ENCODE data around the gene C3orf33. TPM values are rescaled to one million over a fixed set of nuclear protein-coding genes. Genes with fewer than 3 reads are reported as not detected.

C3orf33 gene
- total and polyA plus RNA-seq, 2 of the 13 experiments (the other 11 are each of a cell fraction or from before 2014, with no cell fraction given), result 9.2 to 12.6 TPM

DNA sequence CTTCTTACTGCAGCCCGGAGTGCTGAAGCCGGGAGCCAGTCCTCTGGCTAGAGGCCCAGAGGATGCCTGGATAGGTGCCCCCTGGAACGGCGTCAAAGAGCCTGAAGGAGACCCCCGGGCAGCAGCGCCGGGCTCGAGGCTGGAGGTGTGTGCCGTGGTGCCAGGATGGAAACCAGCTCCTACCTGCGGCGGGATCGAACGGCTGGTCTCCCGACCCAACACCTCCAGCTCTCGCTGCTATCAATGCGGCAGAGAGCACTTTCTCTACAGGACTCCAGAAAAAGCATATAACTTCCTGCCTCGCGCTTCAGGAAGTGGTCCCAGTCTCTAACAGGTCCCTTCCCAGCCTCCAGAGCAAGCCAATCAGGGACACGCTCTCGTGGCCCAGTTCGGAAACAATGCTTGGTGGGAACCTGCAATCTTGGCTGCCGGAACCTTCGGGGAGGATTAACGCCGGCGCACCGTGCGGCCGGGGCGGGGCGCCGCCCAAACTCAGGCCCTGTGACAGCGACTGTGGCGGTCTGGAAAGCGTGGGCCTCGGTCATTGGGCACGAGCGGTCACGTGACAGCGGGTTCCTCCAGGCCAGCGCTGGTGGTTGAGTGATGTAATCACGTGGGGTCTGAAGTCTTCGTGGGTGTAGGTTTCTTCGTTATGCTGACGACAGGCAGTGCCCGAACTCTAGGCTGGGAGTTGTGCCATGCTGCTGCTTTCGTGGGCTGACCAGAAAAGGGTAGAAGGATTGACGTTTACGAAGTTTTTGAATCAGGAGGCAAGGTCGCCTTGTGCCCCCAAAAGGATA lies 48.3 kb upstream of the C3orf33 start, which contains the start of gene SLC33A1 (continued):
- TF ChIP-seq, protein P1, sequence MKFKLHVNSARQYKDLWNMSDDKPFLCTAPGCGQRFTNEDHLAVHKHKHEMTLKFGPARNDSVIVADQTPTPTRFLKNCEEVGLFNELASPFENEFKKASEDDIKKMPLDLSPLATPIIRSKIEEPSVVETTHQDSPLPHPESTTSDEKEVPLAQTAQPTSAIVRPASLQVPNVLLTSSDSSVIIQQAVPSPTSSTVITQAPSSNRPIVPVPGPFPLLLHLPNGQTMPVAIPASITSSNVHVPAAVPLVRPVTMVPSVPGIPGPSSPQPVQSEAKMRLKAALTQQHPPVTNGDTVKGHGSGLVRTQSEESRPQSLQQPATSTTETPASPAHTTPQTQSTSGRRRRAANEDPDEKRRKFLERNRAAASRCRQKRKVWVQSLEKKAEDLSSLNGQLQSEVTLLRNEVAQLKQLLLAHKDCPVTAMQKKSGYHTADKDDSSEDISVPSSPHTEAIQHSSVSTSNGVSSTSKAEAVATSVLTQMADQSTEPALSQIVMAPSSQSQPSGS (CRISPR knock-in tag; IDR thresholded peaks at IDR 0.05), result peak; percentile 98
- TF ChIP-seq, protein P2, sequence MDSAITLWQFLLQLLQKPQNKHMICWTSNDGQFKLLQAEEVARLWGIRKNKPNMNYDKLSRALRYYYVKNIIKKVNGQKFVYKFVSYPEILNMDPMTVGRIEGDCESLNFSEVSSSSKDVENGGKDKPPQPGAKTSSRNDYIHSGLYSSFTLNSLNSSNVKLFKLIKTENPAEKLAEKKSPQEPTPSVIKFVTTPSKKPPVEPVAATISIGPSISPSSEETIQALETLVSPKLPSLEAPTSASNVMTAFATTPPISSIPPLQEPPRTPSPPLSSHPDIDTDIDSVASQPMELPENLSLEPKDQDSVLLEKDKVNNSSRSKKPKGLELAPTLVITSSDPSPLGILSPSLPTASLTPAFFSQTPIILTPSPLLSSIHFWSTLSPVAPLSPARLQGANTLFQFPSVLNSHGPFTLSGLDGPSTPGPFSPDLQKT (CRISPR knock-in tag; IDR thresholded peaks at IDR 0.05; ENCODE audit: borderline replicate concordance), result 0 out of 2 replicates have a peak, but pooled peaks have one; percentile 21
- TF ChIP-seq ZNF260 (CRISPR knock-in tag; IDR thresholded peaks at IDR 0.05; ENCODE audit: borderline replicate concordance, low read depth) (no peak), RBAK (CRISPR knock-in tag; IDR thresholded peaks at IDR 0.05) (peak; percentile 80; the same call in 1 of the 2 replicates), SIX1 (CRISPR knock-in tag; IDR thresholded peaks at IDR 0.05; ENCODE audit: borderline replicate concordance) (peak; percentile 61; the same call in 1 of the 2 replicates)
- TF ChIP-seq, protein P3, sequence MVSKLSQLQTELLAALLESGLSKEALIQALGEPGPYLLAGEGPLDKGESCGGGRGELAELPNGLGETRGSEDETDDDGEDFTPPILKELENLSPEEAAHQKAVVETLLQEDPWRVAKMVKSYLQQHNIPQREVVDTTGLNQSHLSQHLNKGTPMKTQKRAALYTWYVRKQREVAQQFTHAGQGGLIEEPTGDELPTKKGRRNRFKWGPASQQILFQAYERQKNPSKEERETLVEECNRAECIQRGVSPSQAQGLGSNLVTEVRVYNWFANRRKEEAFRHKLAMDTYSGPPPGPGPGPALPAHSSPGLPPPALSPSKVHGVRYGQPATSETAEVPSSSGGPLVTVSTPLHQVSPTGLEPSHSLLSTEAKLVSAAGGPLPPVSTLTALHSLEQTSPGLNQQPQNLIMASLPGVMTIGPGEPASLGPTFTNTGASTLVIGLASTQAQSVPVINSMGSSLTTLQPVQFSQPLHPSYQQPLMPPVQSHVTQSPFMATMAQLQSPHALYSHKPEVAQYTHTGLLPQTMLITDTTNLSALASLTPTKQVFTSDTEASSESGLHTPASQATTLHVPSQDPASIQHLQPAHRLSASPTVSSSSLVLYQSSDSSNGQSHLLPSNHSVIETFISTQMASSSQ (IDR thresholded peaks at IDR 0.05; ENCODE audit: low read depth), result 0 out of 2 replicates have a peak, but pooled peaks have one; percentile 35
- TF ChIP-seq, protein P3 (CRISPR knock-in tag; IDR thresholded peaks at IDR 0.05; ENCODE audit: borderline replicate concordance), result peak; percentile 82
- TF ChIP-seq, protein P4, sequence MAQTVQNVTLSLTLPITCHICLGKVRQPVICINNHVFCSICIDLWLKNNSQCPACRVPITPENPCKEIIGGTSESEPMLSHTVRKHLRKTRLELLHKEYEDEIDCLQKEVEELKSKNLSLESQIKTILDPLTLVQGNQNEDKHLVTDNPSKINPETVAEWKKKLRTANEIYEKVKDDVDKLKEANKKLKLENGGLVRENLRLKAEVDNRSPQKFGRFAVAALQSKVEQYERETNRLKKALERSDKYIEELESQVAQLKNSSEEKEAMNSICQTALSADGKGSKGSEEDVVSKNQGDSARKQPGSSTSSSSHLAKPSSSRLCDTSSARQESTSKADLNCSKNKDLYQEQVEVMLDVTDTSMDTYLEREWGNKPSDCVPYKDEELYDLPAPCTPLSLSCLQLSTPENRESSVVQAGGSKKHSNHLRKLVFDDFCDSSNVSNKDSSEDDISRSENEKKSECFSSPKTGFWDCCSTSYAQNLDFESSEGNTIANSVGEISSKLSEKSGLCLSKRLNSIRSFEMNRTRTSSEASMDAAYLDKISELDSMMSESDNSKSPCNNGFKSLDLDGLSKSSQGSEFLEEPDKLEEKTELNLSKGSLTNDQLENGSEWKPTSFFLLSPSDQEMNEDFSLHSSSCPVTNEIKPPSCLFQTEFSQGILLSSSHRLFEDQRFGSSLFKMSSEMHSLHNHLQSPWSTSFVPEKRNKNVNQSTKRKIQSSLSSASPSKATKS (CRISPR knock-in tag; IDR thresholded peaks at IDR 0.05), result peak; percentile 97
- TF ChIP-seq, protein P5, sequence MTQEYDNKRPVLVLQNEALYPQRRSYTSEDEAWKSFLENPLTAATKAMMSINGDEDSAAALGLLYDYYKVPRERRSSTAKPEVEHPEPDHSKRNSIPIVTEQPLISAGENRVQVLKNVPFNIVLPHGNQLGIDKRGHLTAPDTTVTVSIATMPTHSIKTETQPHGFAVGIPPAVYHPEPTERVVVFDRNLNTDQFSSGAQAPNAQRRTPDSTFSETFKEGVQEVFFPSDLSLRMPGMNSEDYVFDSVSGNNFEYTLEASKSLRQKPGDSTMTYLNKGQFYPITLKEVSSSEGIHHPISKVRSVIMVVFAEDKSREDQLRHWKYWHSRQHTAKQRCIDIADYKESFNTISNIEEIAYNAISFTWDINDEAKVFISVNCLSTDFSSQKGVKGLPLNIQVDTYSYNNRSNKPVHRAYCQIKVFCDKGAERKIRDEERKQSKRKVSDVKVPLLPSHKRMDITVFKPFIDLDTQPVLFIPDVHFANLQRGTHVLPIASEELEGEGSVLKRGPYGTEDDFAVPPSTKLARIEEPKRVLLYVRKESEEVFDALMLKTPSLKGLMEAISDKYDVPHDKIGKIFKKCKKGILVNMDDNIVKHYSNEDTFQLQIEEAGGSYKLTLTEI (CRISPR knock-in tag; conservative IDR thresholded peaks at IDR 0.05), result no peak
- TF ChIP-seq, protein P6, sequence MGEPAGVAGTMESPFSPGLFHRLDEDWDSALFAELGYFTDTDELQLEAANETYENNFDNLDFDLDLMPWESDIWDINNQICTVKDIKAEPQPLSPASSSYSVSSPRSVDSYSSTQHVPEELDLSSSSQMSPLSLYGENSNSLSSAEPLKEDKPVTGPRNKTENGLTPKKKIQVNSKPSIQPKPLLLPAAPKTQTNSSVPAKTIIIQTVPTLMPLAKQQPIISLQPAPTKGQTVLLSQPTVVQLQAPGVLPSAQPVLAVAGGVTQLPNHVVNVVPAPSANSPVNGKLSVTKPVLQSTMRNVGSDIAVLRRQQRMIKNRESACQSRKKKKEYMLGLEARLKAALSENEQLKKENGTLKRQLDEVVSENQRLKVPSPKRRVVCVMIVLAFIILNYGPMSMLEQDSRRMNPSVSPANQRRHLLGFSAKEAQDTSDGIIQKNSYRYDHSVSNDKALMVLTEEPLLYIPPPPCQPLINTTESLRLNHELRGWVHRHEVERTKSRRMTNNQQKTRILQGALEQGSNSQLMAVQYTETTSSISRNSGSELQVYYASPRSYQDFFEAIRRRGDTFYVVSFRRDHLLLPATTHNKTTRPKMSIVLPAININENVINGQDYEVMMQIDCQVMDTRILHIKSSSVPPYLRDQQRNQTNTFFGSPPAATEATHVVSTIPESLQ (CRISPR knock-in tag; conservative IDR thresholded peaks at IDR 0.05), result 0 out of 2 replicates have a peak, but pooled peaks have one; percentile 39

All from HepG2 (cell line).